SK-N-SH (cell line): Measurements from ENCODE around the gene CLEC9A. TPM values are rescaled to one million over a fixed set of nuclear protein-coding genes. Genes with fewer than 3 reads are reported as not detected.

Experiments used
- CTCF ChIA-PET: fragments of 300-600, 350-600 bp; formaldehyde crosslinking; extraction: SDS; loops from one replicate; lab custom pipeline; 2021; lab: Yijun Ruan, JAX
- POLR2A ChIA-PET: fragments of 350-600 bp; sonication (Branson Sonifier 250); formaldehyde crosslinking; extraction: SDS; loops from one replicate; lab custom pipeline; 2020; ENCODE audit warnings: antibody characterized with exemption, inconsistent platforms; lab: Yijun Ruan, JAX
- DNase-seq: peaks from one replicate; pipeline ENCODE4 v3.0.0; 2012
- H2AFZ ChIP-seq: fragments of 200-600 bp; sonication (generic); 2 replicates; pipeline ENCODE4 v1.8.1; 2016; ENCODE audit warnings: antibody characterized with exemption, mild to moderate bottlenecking, low read depth
- H3F3A ChIP-seq: fragments of 200-600 bp; sonication (generic); replicated peaks from 2 replicates; pipeline ENCODE3; 2016; ENCODE audit warnings: antibody characterized with exemption, mild to moderate bottlenecking; ENCODE audit not compliant: insufficient read depth
- H3K27ac ChIP-seq, 2 experiments: fragments of 200-500 bp in 1 of 2; fragments of 200-600 bp in 1 of 2; sonication (Bioruptor generic) in 1 of 2; sonication (generic), shearing (Covaris generic) in 1 of 2; 2 replicates each; pipeline versions ENCODE4 v1.5.1 to v1.6.1; 2014 to 2016; ENCODE audit warnings: low read depth in 2 of 2, inconsistent platforms in 1 of 2, low read length in 1 of 2, mild to moderate bottlenecking in 1 of 2, mixed read lengths in 1 of 2
- H3K27me3 ChIP-seq: fragments of 200-600 bp; sonication (generic), shearing (Covaris generic); 2 replicates; pipeline ENCODE4 v1.6.1; 2016; ENCODE audit warnings: mixed run types; ENCODE audit not compliant: insufficient read depth
- H3K36me3 ChIP-seq, 2 experiments: fragments of 200-500 bp in 1 of 2; fragments of 200-600 bp in 1 of 2; sonication (Bioruptor generic) in 1 of 2; sonication (generic) in 1 of 2; replicated peaks in 1 of 2; 2 replicates each; pipeline versions ENCODE3 to v1.5.1; 2014 to 2016; ENCODE audit warnings: low read length in 1 of 2, mild to moderate bottlenecking in 1 of 2; ENCODE audit not compliant: insufficient read depth in 2 of 2, control insufficient read depth in 1 of 2
- H3K4me1 ChIP-seq, 2 experiments: fragments of 200-500 bp in 1 of 2; fragments of 200-600 bp in 1 of 2; sonication (Bioruptor generic) in 1 of 2; sonication (generic), shearing (Covaris generic) in 1 of 2; 2 replicates each; pipeline versions ENCODE4 v1.5.1 to v1.6.1; 2014 to 2016; ENCODE audit warnings: low read depth in 1 of 2, low read length in 1 of 2, mixed run types in 1 of 2; ENCODE audit not compliant: insufficient read depth in 2 of 2, control insufficient read depth in 1 of 2
- H3K4me2 ChIP-seq: fragments of 200-600 bp; sonication (generic), shearing (Covaris generic); 2 replicates; pipeline ENCODE4 v1.6.1; 2017; ENCODE audit warnings: mixed run types
- H3K4me3 ChIP-seq, 2 experiments: fragments of 200-500 bp in 1 of 2; fragments of 200-600 bp in 1 of 2; sonication (Bioruptor generic) in 1 of 2; sonication (generic), shearing (Covaris generic) in 1 of 2; 2 replicates each; pipeline versions ENCODE4 v1.5.1 to v1.8.1; 2014 to 2016; ENCODE audit warnings: low read depth in 2 of 2, inconsistent platforms in 1 of 2, low read length in 1 of 2, mild to moderate bottlenecking in 1 of 2, mixed read lengths in 1 of 2, moderate library complexity in 1 of 2
- H3K79me2 ChIP-seq: fragments of 200-600 bp; sonication (generic); 2 replicates; pipeline ENCODE4 v1.8.1; 2017; ENCODE audit warnings: mild to moderate bottlenecking; ENCODE audit not compliant: insufficient read depth
- H3K9ac ChIP-seq: fragments of 200-600 bp; sonication (generic); 2 replicates; pipeline ENCODE4 v1.6.1; 2017; ENCODE audit warnings: mixed run types
- H3K9me2 ChIP-seq: fragments of 200-600 bp; sonication (generic); 2 replicates; pipeline ENCODE4 v1.6.1; 2017; ENCODE audit warnings: mixed run types
- H3K9me3 ChIP-seq: fragments of 200-600 bp; sonication (generic); 2 replicates; pipeline ENCODE4 v1.6.1; 2017; ENCODE audit warnings: mixed run types, mild to moderate bottlenecking, moderate library complexity
- H4K20me1 ChIP-seq: fragments of 200-600 bp; sonication (generic); 2 replicates; pipeline ENCODE4 v1.6.1; 2017; ENCODE audit warnings: mild to moderate bottlenecking, mixed run types; ENCODE audit not compliant: insufficient read depth
- EP300 ChIP-seq, 2 experiments: IDR thresholded peaks; 2 replicates each; pipeline versions ENCODE4 v1.4.0 to v1.6.1; 2012; ENCODE audit warnings: borderline replicate concordance in 1 of 2, low read depth in 1 of 2, low read length in 1 of 2
- GABPA ChIP-seq: IDR thresholded peaks from 2 replicates; pipeline ENCODE4 v1.4.0; 2012; ENCODE audit warnings: low read depth, mild to moderate bottlenecking
- IRF3 ChIP-seq: fragments of 150-350 bp; IDR thresholded peaks from 2 replicates; pipeline ENCODE4 v1.6.1; 2016; ENCODE audit warnings: mild to moderate bottlenecking, low read depth, low read length
- MEF2A ChIP-seq: IDR thresholded peaks from 2 replicates; pipeline ENCODE4 v1.4.0; 2012; ENCODE audit warnings: low read depth, borderline replicate concordance
- MXI1 ChIP-seq: IDR thresholded peaks from 2 replicates; pipeline ENCODE4 v1.6.1; 2012; ENCODE audit warnings: mild to moderate bottlenecking, low read depth, low read length, improper control_type of control experiment
- RFX5 ChIP-seq: IDR thresholded peaks from 2 replicates; pipeline ENCODE4 v1.6.1; 2012; ENCODE audit warnings: mild to moderate bottlenecking, improper control_type of control experiment, low read length
- TCF12 ChIP-seq: IDR thresholded peaks from 2 replicates; pipeline ENCODE4 v1.4.0; 2012
- USF1 ChIP-seq: IDR thresholded peaks from 2 replicates; pipeline ENCODE4 v1.4.0; 2012; ENCODE audit warnings: low read depth, borderline replicate concordance
- YY1 ChIP-seq: IDR thresholded peaks from 2 replicates; pipeline ENCODE4 v1.4.0; 2012; ENCODE audit warnings: low read depth, mild to moderate bottlenecking
- ZBTB33 ChIP-seq: IDR thresholded peaks from 2 replicates; pipeline ENCODE4 v1.4.0; 2012; ENCODE audit warnings: low read depth, borderline replicate concordance
- WGBS: methylation state at CpG from one replicate; pipeline ENCODE4 v1.1.6; 2017; ENCODE audit warnings: low lambda C conversion rate; 5-methylcytosine and 5-hydroxymethylcytosine counted together
- polyA plus RNA-seq, 3 experiments: library from polyadenylated mRNA; depleted of rRNA; stranded (reverse); fragments of >200 nt; gene quantifications; 2 replicates each; pipeline ENCODE4 v1.2.3, GENCODE V29; 2012

The CLEC9A gene
- polyA plus RNA-seq, 1 of the 3 experiments (the other 2 are of a cell fraction): not detected

GRCh38 chr12:10067264-10067663 lies 36.8 kb downstream of the CLEC9A start:
- no peak overlapping the region for H2AFZ ChIP-seq
- POLR2A ChIA-PET: no interaction called here
- CTCF ChIA-PET: no interaction called here
- H3K36me3 ChIP-seq: no peaks in the 10 kb centered on the region
- no peak overlapping the region for H3K4me3 ChIP-seq
- H3K27me3 ChIP-seq: no peaks in the 10 kb centered on the region
- no peaks in the 10 kb centered on the region for H3K9me2 ChIP-seq
- no peaks in the 10 kb centered on the region for H3K79me2 ChIP-seq
- WGBS: 6% methylated on average over 4 of the region's 4 CpGs
- no peaks in the 10 kb centered on the region for H3F3A ChIP-seq
- H3K4me1 ChIP-seq: no peaks in the 10 kb centered on the region; a peak in 1 of 4 replicates
- no peak overlapping the region for H3K9ac ChIP-seq
- TF ChIP-seq YY1: no peak
- no peak for TF ChIP-seq EP300 (IDR thresholded peaks at IDR 0.05; ENCODE audit: borderline replicate concordance in 1 of 2, low read depth in 1 of 2, low read length in 1 of 2)
- no peak for TF ChIP-seq TCF12
- TF ChIP-seq IRF3: no peak
- no peak overlapping the region for H3K4me2 ChIP-seq
- no peak for DNase-seq
- no peak overlapping the region for H3K27ac ChIP-seq
- no peaks in the 10 kb centered on the region for H4K20me1 ChIP-seq
- H3K9me3 ChIP-seq: no peaks in the 10 kb centered on the region

GRCh38 chr12:10067942-10068341 lies 37.5 kb downstream of the CLEC9A start:
- H3K4me2 ChIP-seq: no peak overlapping the region

More at GRCh38 chr12:10067942-10068341, 37.5 kb downstream of the CLEC9A start:
- CTCF ChIA-PET: no interaction called here
- H4K20me1 ChIP-seq: no peaks in the 10 kb centered on the region
- H3K9me2 ChIP-seq: no peaks in the 10 kb centered on the region
- TF ChIP-seq MXI1 (no peak), ZBTB33 (no peak), GABPA (no peak), RFX5 (no peak), MEF2A (no peak), USF1 (no peak)
- TF ChIP-seq, all 33 proteins: peak for 0
- no peak overlapping the region for H3K27ac ChIP-seq
- POLR2A ChIA-PET: no interaction called here
- H3K9ac ChIP-seq: no peak overlapping the region
- no peaks in the 10 kb centered on the region; a peak in 1 of 4 replicates for H3K4me1 ChIP-seq
- H3K36me3 ChIP-seq: no peaks in the 10 kb centered on the region
- WGBS: 2% methylated on average over 3 of the region's 3 CpGs
- no peaks in the 10 kb centered on the region for H3K9me3 ChIP-seq
- no peak for DNase-seq
- no peak overlapping the region for H3K4me3 ChIP-seq
- H3K27me3 ChIP-seq: no peaks in the 10 kb centered on the region; the same call in 1 of the 2 replicates
- H3F3A ChIP-seq: no peaks in the 10 kb centered on the region
- no peaks in the 10 kb centered on the region for H3K79me2 ChIP-seq
- no peak overlapping the region for H2AFZ ChIP-seq
